PC-3 (cell line): ENCODE measurements around the gene EIF4A2. TPM values are rescaled to one million over a fixed set of nuclear protein-coding genes. Genes with fewer than 3 reads are reported as not detected.

ENCODE experiments used
- ATAC-seq: fragments of 200-7000 bp; cut with Tn5 transposase; 2 replicates; pipeline ENCODE4 v1.9.1; 2020; ENCODE audit warnings: mild to moderate bottlenecking, moderate library complexity
- BruUV-seq: library from RNA; stranded (reverse); fragments of 400-500 nt; replicated peaks from 2 replicates; lab custom pipeline; 2021; lab: Mats Ljungman, UMichigan
- CTCF ChIA-PET: fragments of 300-600 bp; sonication (Branson Sonifier 250); formaldehyde crosslinking; loops from one replicate; lab custom pipeline; 2022; ENCODE audit warnings: antibody characterized with exemption; lab: Charles Lee
- POLR2A ChIA-PET: fragments of 300-600 bp; sonication (Branson Sonifier 250); formaldehyde crosslinking; loops from one replicate; lab custom pipeline; 2022; ENCODE audit warnings: antibody characterized with exemption; ENCODE audit not compliant: unreplicated experiment; lab: Charles Lee
- DNase-seq: peaks from one replicate; pipeline ENCODE4 v3.0.0-alpha.2; 2015
- H2AFZ ChIP-seq: fragments of 300-600 bp; sonication (generic); 2 replicates; pipeline ENCODE4 v1.6.0; 2016; ENCODE audit warnings: antibody characterized with exemption, low read length
- H3F3A ChIP-seq: fragments of 300-600 bp; sonication (generic); one replicate; pipeline ENCODE4 v1.6.0; 2017; ENCODE audit warnings: antibody characterized with exemption, low read length, control low read depth, mild to moderate bottlenecking; ENCODE audit not compliant: unreplicated experiment
- H3K27ac ChIP-seq: fragments of 300-600 bp; sonication (generic); 2 replicates; pipeline ENCODE4 v1.5.1; 2016; ENCODE audit warnings: mild to moderate bottlenecking, low read length
- H3K27me3 ChIP-seq: fragments of 300-600 bp; sonication (generic); 2 replicates; pipeline ENCODE4 v1.6.1; 2016; ENCODE audit warnings: low read length, mixed read lengths
- H3K36me3 ChIP-seq: fragments of 300-600 bp; sonication (generic); 2 replicates; pipeline ENCODE4 v1.6.1; 2016; ENCODE audit warnings: low read depth, mixed run types, low read length, mixed read lengths
- H3K4me1 ChIP-seq: fragments of 300-600 bp; sonication (generic); 2 replicates; pipeline ENCODE4 v1.5.1; 2016; ENCODE audit warnings: low read length; ENCODE audit not compliant: insufficient read depth
- H3K4me2 ChIP-seq: fragments of 300-600 bp; sonication (generic); 2 replicates; pipeline ENCODE4 v1.6.0; 2016; ENCODE audit warnings: low read length
- H3K4me3 ChIP-seq: fragments of 300-600 bp; sonication (generic); 2 replicates; pipeline ENCODE4 v1.5.1; 2016; ENCODE audit warnings: mild to moderate bottlenecking, low read length, mixed read lengths
- H3K79me2 ChIP-seq: fragments of 300-600 bp; sonication (generic); 2 replicates; pipeline ENCODE4 v1.6.1; 2017; ENCODE audit warnings: low read length, mixed read lengths
- H3K9ac ChIP-seq: fragments of 300-600 bp; sonication (generic); 2 replicates; pipeline ENCODE4 v1.6.0; 2016; ENCODE audit warnings: mild to moderate bottlenecking, low read length
- H3K9me2 ChIP-seq: fragments of 300-600 bp; sonication (generic); replicated peaks from 2 replicates; pipeline ENCODE4 v1.6.1; 2016; ENCODE audit warnings: mixed run types, low read length, mixed read lengths
- H3K9me3 ChIP-seq: fragments of 300-600 bp; sonication (generic); 2 replicates; pipeline ENCODE4 v1.6.1; 2016; ENCODE audit warnings: low read length, mixed read lengths
- H4K20me1 ChIP-seq: fragments of 300-600 bp; sonication (generic); 2 replicates; pipeline ENCODE4 v1.6.1; 2016; ENCODE audit warnings: low read length, mixed read lengths
- CTCF ChIP-seq: fragments of 300-600 bp; sonication (generic); conservative IDR thresholded peaks from 2 replicates; pipeline ENCODE4 v1.5.1; 2017; ENCODE audit warnings: antibody characterized with exemption, low read depth, mild to moderate bottlenecking, low read length
- EZH2 ChIP-seq: fragments of 300-600 bp; sonication (generic); IDR thresholded peaks from one replicate; pipeline ENCODE4 v1.6.1; 2017; ENCODE audit warnings: antibody characterized with exemption, mild to moderate bottlenecking, low read length; ENCODE audit not compliant: unreplicated experiment
- EZH2phosphoT487 ChIP-seq: fragments of 300-600 bp; sonication (generic); IDR thresholded peaks from 2 replicates; pipeline ENCODE4 v1.6.1; 2018; ENCODE audit warnings: mild to moderate bottlenecking, antibody characterized with exemption, low read length, borderline replicate concordance
- intact Hi-C: fragments of 100-400 bp; cut with micrococcal nuclease; formaldehyde crosslinking; loops from 2 replicates; pipeline ENCODE4 v1.9.0; 2023
- total RNA-seq: library from RNA; depleted of rRNA; stranded (reverse); fragments of >200 nt; gene quantifications from 2 replicates; pipeline ENCODE4 v1.2.3, GENCODE V29; 2014

The EIF4A2 gene
- total RNA-seq, 1 experiment from 2014 or later, result 233 TPM

GRCh38 chr3:186743666-186744065, 39.7 kb upstream of the EIF4A2 start:
- intact Hi-C loops, result no loop called here
- DNase-seq (no peak), ATAC-seq (no peak)
- CTCF ChIA-PET, result no interaction called here
- H3K79me2 ChIP-seq, result no peaks in the 10 kb centered on the region
- TF ChIP-seq CTCF (no peak), EZH2phosphoT487 (no peak), EZH2 (no peak)
- H3K9me2 ChIP-seq, result no peaks in the 10 kb centered on the region
- no peaks in the 10 kb centered on the region for H3K36me3 ChIP-seq
- BruUV-seq, result no TSS peak
- peaks cover 12% of the 10 kb centered on the region for H3K4me1 ChIP-seq
- no peaks in the 10 kb centered on the region for H3F3A ChIP-seq
- H3K27ac ChIP-seq, result no peak overlapping the region
- POLR2A ChIA-PET, result no interaction called here
- no peak overlapping the region for H3K9ac ChIP-seq
- no peak overlapping the region for H2AFZ ChIP-seq
- H3K9me3 ChIP-seq, result no peaks in the 10 kb centered on the region
- no peak overlapping the region for H3K4me3 ChIP-seq
- H4K20me1 ChIP-seq, result no peaks in the 10 kb centered on the region
- no peak overlapping the region for H3K4me2 ChIP-seq
- no peaks in the 10 kb centered on the region for H3K27me3 ChIP-seq

- Histone ChIP-seq H4K20me1 (no peaks in the 10 kb centered on the region), H3K4me1 (peaks cover 12% of the 10 kb centered on the region), H3K36me3 (no peaks in the 10 kb centered on the region), H2AFZ (no peak overlapping the region), H3K79me2 (no peaks in the 10 kb centered on the region), H3K9me2 (no peaks in the 10 kb centered on the region), H3K4me3 (no peak overlapping the region), H3K9ac (no peak overlapping the region), H3K27me3 (no peaks in the 10 kb centered on the region), H3F3A (no peaks in the 10 kb centered on the region), H3K27ac (no peak overlapping the region), H3K9me3 (no peaks in the 10 kb centered on the region), H3K4me2 (no peak overlapping the region)
- intact Hi-C loops, result no loop called here
- ATAC-seq (no peak), DNase-seq (no peak)
- ChIA-PET CTCF (no interaction called here), POLR2A (no interaction called here)
- BruUV-seq, result no TSS peak
- TF ChIP-seq EZH2phosphoT487 (no peak), CTCF (no peak), EZH2 (no peak)
Observed at GRCh38 chr3:186746008-186746407, 37.4 kb upstream of the EIF4A2 start.

- Histone ChIP-seq H4K20me1 (no peaks in the 10 kb centered on the region), H3K4me3 (no peak overlapping the region), H3K27ac (no peak overlapping the region), H3K9me2 (no peaks in the 10 kb centered on the region), H2AFZ (no peak overlapping the region), H3K27me3 (no peaks in the 10 kb centered on the region), H3K9ac (no peak overlapping the region), H3K4me2 (no peak overlapping the region), H3K9me3 (no peaks in the 10 kb centered on the region), H3F3A (no peaks in the 10 kb centered on the region), H3K36me3 (no peaks in the 10 kb centered on the region), H3K79me2 (no peaks in the 10 kb centered on the region), H3K4me1 (peaks cover 17% of the 10 kb centered on the region)
- no TSS peak for BruUV-seq
- DNase-seq (no peak), ATAC-seq (no peak)
- CTCF ChIA-PET, result no interaction called here
- POLR2A ChIA-PET, result no interaction called here
- TF ChIP-seq CTCF, result no peak
- TF ChIP-seq EZH2phosphoT487, result no peak
- no peak for TF ChIP-seq EZH2
- intact Hi-C loops, result loop anchor here (10.0 kb wide), 1 partner anchor 336 kb away; no protein-coding TSS in a partner anchor
Observed at GRCh38 chr3:186750316-186750715, 33.1 kb upstream of the EIF4A2 start.
